ENCODE measurements around the gene ZDHHC20.

ZDHHC20 gene

GRCh38 chr13:21458813-21459701, at the start of gene ZDHHC20:
Gene ZDHHC20, minus strand, starts transcription at chr13:21459303. Its CDS starts 132 bp downstream, at chr13:21459171.
- DNase-seq: peak; percentile 81

- DNase-seq: no peak
These were observed 45.3 kb upstream of the ZDHHC20 start for GRCh38 chr13:21504379-21504778.

- DNase-seq: no peak
These were observed 42.6 kb upstream of the ZDHHC20 start for GRCh38 chr13:21501686-21502085.

GRCh38 chr13:21486322-21486721, 27.2 kb upstream of the ZDHHC20 start:
- DNase-seq: no peak

- DNase-seq: no peak
These were observed 24.6 kb upstream of the ZDHHC20 start for GRCh38 chr13:21483748-21484147.

- no peak for DNase-seq
These were observed 22.3 kb upstream of the ZDHHC20 start for GRCh38 chr13:21481359-21481758.

GRCh38 chr13:21478881-21479808, 20.0 kb upstream of the ZDHHC20 start:
- peak; percentile 14 to 30 for DNase-seq

- DNase-seq: peak; percentile 67
These were observed 17.9 kb upstream of the ZDHHC20 start for GRCh38 chr13:21476893-21477472.

- DNase-seq: no peak
These were observed 16.0 kb upstream of the ZDHHC20 start for GRCh38 chr13:21475115-21475514.

GRCh38 chr13:21470785-21471184, 11.7 kb upstream of the ZDHHC20 start:
- no peak for DNase-seq

- DNase-seq: no peak
These were observed 7.4 kb upstream of the ZDHHC20 start for GRCh38 chr13:21466527-21466926.

GRCh38 chr13:21465710-21466160, 6.6 kb upstream of the ZDHHC20 start:
- no peak for DNase-seq

- no peak for DNase-seq
These were observed 4.3 kb upstream of the ZDHHC20 start for GRCh38 chr13:21463424-21463823.

GRCh38 chr13:21461131-21461530, 2.0 kb upstream of the ZDHHC20 start:
- DNase-seq: no peak

GRCh38 chr13:21458451-21458812, 671 bp downstream of the ZDHHC20 start:
- peak; percentile 14 to 27 for DNase-seq

- DNase-seq: no peak
These were observed 5.6 kb downstream of the ZDHHC20 start for GRCh38 chr13:21453387-21454081.

GRCh38 chr13:21450936-21451335, 8.2 kb downstream of the ZDHHC20 start:
- no peak for DNase-seq

- DNase-seq: no peak
These were observed 12.4 kb downstream of the ZDHHC20 start for GRCh38 chr13:21446656-21447055.

- DNase-seq: no peak
These were observed 13.3 kb downstream of the ZDHHC20 start for GRCh38 chr13:21445759-21446158.

GRCh38 chr13:21443171-21443570, 15.9 kb downstream of the ZDHHC20 start:
- no peak for DNase-seq

- no peak for DNase-seq
These were observed 22.5 kb downstream of the ZDHHC20 start for GRCh38 chr13:21436582-21436981.

- DNase-seq: peak; percentile 5 to 9
These were observed 23.4 kb downstream of the ZDHHC20 start for GRCh38 chr13:21435687-21436151.

All from activated CD4-positive, alpha-beta T cell treated with anti-CD3 and anti-CD28 coated beads, Interleukin-2, amount 50 U/mL, for 4 hours (primary cell).